Inflammatory macrophage treated with lipopolysaccharide for 4 hours (primary cell): ENCODE measurements around the gene STKLD1.
"Not testable (repeated sequence)": the region's sequence is repeated elsewhere in the genome, so short reads cannot be mapped to it uniquely, and the experiment has no call there.

ENCODE experiments used
- DNase-seq: peaks from one replicate; pipeline ENCODE4 v3.0.0-alpha.2; 2020

The STKLD1 gene

GRCh38 chr9:133366435-133366834, 9.7 kb upstream of the STKLD1 start:
- DNase-seq = no peak

- no peak for DNase-seq
Measured at GRCh38 chr9:133367221-133367620, 8.9 kb upstream of the STKLD1 start.

GRCh38 chr9:133367778-133368177, 8.4 kb upstream of the STKLD1 start:
- DNase-seq = no peak

- DNase-seq = no peak
Measured at GRCh38 chr9:133368249-133368881, 7.8 kb upstream of the STKLD1 start.

GRCh38 chr9:133369422-133369821, 6.7 kb upstream of the STKLD1 start:
- DNase-seq = no peak

- no peak for DNase-seq
Measured at GRCh38 chr9:133369933-133370332, 6.2 kb upstream of the STKLD1 start.

- no peak for DNase-seq
Measured at GRCh38 chr9:133370685-133371084, 5.5 kb upstream of the STKLD1 start.

- DNase-seq = peak; percentile 21
Measured at GRCh38 chr9:133371261-133371711, 4.9 kb upstream of the STKLD1 start.

- DNase-seq = no peak
Measured at GRCh38 chr9:133372144-133372543, 4.0 kb upstream of the STKLD1 start.

- DNase-seq = peak; percentile 56
Measured at GRCh38 chr9:133374612-133375115, 1.5 kb upstream of the STKLD1 start.

GRCh38 chr9:133375116-133375723, 946 bp upstream of the STKLD1 start:
- DNase-seq = peak; percentile 45

- not testable (repeated sequence) for DNase-seq
Measured at GRCh38 chr9:133377280-133377679, 1.1 kb downstream of the STKLD1 start.

- DNase-seq = no peak
Measured at GRCh38 chr9:133377721-133378216, 1.6 kb downstream of the STKLD1 start.

- no peak for DNase-seq
Measured at GRCh38 chr9:133378408-133378962, 2.3 kb downstream of the STKLD1 start.

GRCh38 chr9:133379153-133380086, 3.3 kb downstream of the STKLD1 start:
- DNase-seq = no peak

GRCh38 chr9:133380734-133381133, 4.6 kb downstream of the STKLD1 start:
- no peak for DNase-seq

GRCh38 chr9:133382507-133383141, 6.5 kb downstream of the STKLD1 start:
- DNase-seq = no peak

GRCh38 chr9:133383438-133383837, 7.3 kb downstream of the STKLD1 start:
- no peak for DNase-seq

- no peak for DNase-seq
Measured at GRCh38 chr9:133384736-133385321, 8.7 kb downstream of the STKLD1 start.

GRCh38 chr9:133385452-133385851, 9.3 kb downstream of the STKLD1 start:
- DNase-seq = no peak

- DNase-seq = no peak
Measured at GRCh38 chr9:133386338-133386737, 10.2 kb downstream of the STKLD1 start.

- DNase-seq = no peak
Measured at GRCh38 chr9:133387680-133388079, 11.5 kb downstream of the STKLD1 start.
